ENCODE measurements around the gene ACTMAP.
A peak's percentile ranks its signal among the peaks of the same experiment; 100 is the strongest.

Gene ACTMAP

DNA sequence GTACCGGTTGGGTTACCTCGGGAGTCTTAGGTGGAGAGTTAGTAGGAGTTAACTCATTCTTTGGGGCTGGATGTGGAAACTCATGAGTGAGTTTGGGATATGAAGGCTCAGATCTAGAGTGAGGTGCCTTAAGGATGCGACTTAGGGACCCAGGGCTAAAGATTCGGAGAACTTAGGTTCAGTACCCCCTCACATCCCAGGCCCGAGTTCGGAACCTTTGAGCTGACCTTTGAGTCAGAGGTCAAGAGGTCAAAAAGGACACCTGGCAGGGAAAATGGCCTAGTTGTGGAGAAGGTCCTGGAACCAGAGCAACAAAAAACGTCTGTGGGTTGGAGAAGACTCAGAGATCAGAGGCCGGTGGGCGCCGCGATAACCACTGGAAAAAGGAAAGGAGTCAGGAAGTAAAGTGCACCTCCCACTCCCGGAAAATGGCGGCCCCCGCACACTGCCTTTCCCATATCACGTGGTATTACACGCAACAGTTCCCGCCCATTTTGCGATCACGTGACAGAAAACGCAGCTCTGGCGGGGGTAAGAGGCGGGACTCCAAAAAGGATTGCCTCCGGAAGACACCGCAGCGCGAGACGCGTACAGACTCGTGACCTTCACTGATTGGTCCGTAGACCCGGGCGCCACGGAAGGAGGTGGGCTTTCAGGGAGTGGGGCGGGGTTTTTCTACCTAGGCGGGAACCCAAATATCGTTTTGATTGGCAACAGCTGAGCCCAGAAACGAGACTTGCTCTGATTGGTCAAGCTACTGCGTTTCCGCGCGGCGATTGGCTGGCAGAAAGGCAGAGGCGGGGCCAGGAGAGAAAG lies at the start of gene ACTMAP (continued):
- TF ChIP-seq ZNF768 (tag by site-specific recombination; IDR thresholded peaks at IDR 0.05) (no peak; the same call in 1 of the 2 replicates), ZNF335 (tag by site-specific recombination; conservative IDR thresholded peaks at IDR 0.05) (no peak), YY1 (tag by site-specific recombination; IDR thresholded peaks at IDR 0.05) (no peak; the same call in 1 of the 2 replicates), EGR2 (tag by site-specific recombination; IDR thresholded peaks at IDR 0.05; ENCODE audit: low read depth) (peak; percentile 98), BCL11B (tag by site-specific recombination; IDR thresholded peaks at IDR 0.05; ENCODE audit: low read depth) (peak; percentile 100), ZNF596 (tag by site-specific recombination; IDR thresholded peaks at IDR 0.05) (no peak; the same call in 1 of the 2 replicates), ZNF664 (tag by site-specific recombination; IDR thresholded peaks at IDR 0.05) (peak; percentile 49; the same call in 1 of the 2 replicates), ZNF146 (tag by site-specific recombination; IDR thresholded peaks at IDR 0.05) (peak; percentile 22; the same call in 1 of the 2 replicates), ZNF529 (tag by site-specific recombination; IDR thresholded peaks at IDR 0.05; ENCODE audit: insufficient replicate concordance) (no peak), ZNF404 (tag by site-specific recombination; IDR thresholded peaks at IDR 0.05) (peak; percentile 83; the same call in 1 of the 2 replicates), ZNF175 (tag by site-specific recombination; IDR thresholded peaks at IDR 0.05) (peak; percentile 76; the same call in 1 of the 2 replicates), ZNF548 (tag by site-specific recombination; IDR thresholded peaks at IDR 0.05) (no peak), ZNF423 (tag by site-specific recombination; IDR thresholded peaks at IDR 0.05) (no peak), ZNF223 (tag by site-specific recombination; IDR thresholded peaks at IDR 0.05) (no peak), GLIS2 (tag by site-specific recombination; IDR thresholded peaks at IDR 0.05) (peak; percentile 80), SP7 (tag by site-specific recombination; IDR thresholded peaks at IDR 0.05) (peak; percentile 89), KLF10 (tag by site-specific recombination; IDR thresholded peaks at IDR 0.05) (peak; percentile 88), FEZF1 (tag by site-specific recombination; IDR thresholded peaks at IDR 0.05) (0 out of 2 replicates have a peak, but pooled peaks have one; percentile 40), ZNF843 (tag by site-specific recombination; IDR thresholded peaks at IDR 0.05) (peak; percentile 71), ZNF791 (tag by site-specific recombination; IDR thresholded peaks at IDR 0.05) (no peak), SP3 (tag by site-specific recombination; IDR thresholded peaks at IDR 0.05) (peak; percentile 100), ZNF677 (tag by site-specific recombination; IDR thresholded peaks at IDR 0.05) (no peak), ZNF202 (tag by site-specific recombination; IDR thresholded peaks at IDR 0.05; ENCODE audit: borderline replicate concordance) (no peak), ZNF112 (tag by site-specific recombination; IDR thresholded peaks at IDR 0.05) (no peak), ZNF792 (tag by site-specific recombination; IDR thresholded peaks at IDR 0.05) (no peak), KLF9 (tag by site-specific recombination; IDR thresholded peaks at IDR 0.05; ENCODE audit: low read depth) (peak; percentile 97), ZNF155 (tag by site-specific recombination; IDR thresholded peaks at IDR 0.05) (no peak), KLF8 (tag by site-specific recombination; IDR thresholded peaks at IDR 0.05) (peak; percentile 93), ZNF776 (tag by site-specific recombination; IDR thresholded peaks at IDR 0.05; ENCODE audit: borderline replicate concordance) (no peak), ZXDB (tag by site-specific recombination; IDR thresholded peaks at IDR 0.05) (peak; percentile 92)
- TF ChIP-seq, protein P1, sequence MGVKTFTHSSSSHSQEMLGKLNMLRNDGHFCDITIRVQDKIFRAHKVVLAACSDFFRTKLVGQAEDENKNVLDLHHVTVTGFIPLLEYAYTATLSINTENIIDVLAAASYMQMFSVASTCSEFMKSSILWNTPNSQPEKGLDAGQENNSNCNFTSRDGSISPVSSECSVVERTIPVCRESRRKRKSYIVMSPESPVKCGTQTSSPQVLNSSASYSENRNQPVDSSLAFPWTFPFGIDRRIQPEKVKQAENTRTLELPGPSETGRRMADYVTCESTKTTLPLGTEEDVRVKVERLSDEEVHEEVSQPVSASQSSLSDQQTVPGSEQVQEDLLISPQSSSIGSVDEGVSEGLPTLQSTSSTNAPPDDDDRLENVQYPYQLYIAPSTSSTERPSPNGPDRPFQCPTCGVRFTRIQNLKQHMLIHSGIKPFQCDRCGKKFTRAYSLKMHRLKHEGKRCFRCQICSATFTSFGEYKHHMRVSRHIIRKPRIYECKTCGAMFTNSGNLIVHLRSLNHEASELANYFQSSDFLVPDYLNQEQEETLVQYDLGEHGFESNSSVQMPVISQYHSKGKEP (tag by site-specific recombination; IDR thresholded peaks at IDR 0.05) = 0 out of 2 replicates have a peak, but pooled peaks have one; percentile 52
- TF ChIP-seq, protein P2, sequence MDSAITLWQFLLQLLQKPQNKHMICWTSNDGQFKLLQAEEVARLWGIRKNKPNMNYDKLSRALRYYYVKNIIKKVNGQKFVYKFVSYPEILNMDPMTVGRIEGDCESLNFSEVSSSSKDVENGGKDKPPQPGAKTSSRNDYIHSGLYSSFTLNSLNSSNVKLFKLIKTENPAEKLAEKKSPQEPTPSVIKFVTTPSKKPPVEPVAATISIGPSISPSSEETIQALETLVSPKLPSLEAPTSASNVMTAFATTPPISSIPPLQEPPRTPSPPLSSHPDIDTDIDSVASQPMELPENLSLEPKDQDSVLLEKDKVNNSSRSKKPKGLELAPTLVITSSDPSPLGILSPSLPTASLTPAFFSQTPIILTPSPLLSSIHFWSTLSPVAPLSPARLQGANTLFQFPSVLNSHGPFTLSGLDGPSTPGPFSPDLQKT (IDR thresholded peaks at IDR 0.05; ENCODE audit: borderline replicate concordance, low read depth, low read length) = no peak
- TF ChIP-seq, protein P3, sequence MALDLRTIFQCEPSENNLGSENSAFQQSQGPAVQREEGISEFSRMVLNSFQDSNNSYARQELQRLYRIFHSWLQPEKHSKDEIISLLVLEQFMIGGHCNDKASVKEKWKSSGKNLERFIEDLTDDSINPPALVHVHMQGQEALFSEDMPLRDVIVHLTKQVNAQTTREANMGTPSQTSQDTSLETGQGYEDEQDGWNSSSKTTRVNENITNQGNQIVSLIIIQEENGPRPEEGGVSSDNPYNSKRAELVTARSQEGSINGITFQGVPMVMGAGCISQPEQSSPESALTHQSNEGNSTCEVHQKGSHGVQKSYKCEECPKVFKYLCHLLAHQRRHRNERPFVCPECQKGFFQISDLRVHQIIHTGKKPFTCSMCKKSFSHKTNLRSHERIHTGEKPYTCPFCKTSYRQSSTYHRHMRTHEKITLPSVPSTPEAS (tag by site-specific recombination; IDR thresholded peaks at IDR 0.05) = peak; percentile 59
- TF ChIP-seq, protein P4, sequence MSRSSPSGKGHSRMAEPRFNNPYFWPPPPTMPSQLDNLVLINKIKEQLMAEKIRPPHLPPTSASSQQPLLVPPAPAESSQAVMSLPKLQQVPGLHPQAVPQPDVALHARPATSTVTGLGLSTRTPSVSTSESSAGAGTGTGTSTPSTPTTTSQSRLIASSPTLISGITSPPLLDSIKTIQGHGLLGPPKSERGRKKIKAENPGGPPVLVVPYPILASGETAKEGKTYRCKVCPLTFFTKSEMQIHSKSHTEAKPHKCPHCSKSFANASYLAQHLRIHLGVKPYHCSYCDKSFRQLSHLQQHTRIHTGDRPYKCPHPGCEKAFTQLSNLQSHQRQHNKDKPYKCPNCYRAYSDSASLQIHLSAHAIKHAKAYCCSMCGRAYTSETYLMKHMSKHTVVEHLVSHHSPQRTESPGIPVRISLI (tag by site-specific recombination; IDR thresholded peaks at IDR 0.05) = no peak
